Gastrocnemius medialis (tissue), 4 donors: ENCODE measurements around the gene ZNF467.

Source experiments
- CTCF ChIP-seq, 5 experiments: fragments of 450-650 bp in 3 of 5; fragments of 200-600 bp in 2 of 5; sonication (generic) in 2 of 5; IDR thresholded peaks in 4 of 5; conservative IDR thresholded peaks in 1 of 5; 1 replicate in 4 of 5; 2 replicates in 1 of 5; pipeline ENCODE4 v1.5.1; 2016 to 2019; ENCODE audit warnings: antibody characterized with exemption in 5 of 5, mild to moderate bottlenecking in 3 of 5, moderate library complexity in 3 of 5
- POLR2A ChIP-seq, 2 donors: fragments of 450-650 bp; IDR thresholded peaks; one replicate each; pipeline ENCODE4 v1.6.1; 2017; ENCODE audit warnings: antibody characterized with exemption in 2 of 2, mild to moderate bottlenecking in 2 of 2, moderate library complexity in 2 of 2

- TF ChIP-seq POLR2A (IDR thresholded peaks at IDR 0.05) (no peak), CTCF (IDR thresholded peaks at IDR 0.05 in 4 of 5, conservative IDR thresholded peaks at IDR 0.05 in 1 of 5) (no peak)
Measured at GRCh38 chr7:149774237-149775175, 1.1 kb upstream of the ZNF467 start.
